GM10248 (cell line): ENCODE results near the gene USP8.

ENCODE experiments used
- CTCF ChIA-PET: fragments of 300-600 bp; sonication (Branson Sonifier 250); formaldehyde crosslinking; extraction: SDS; loops from one replicate; lab custom pipeline; 2021; ENCODE audit warnings: antibody characterized with exemption; lab: Yijun Ruan, JAX
- POLR2A ChIA-PET: fragments of 350-650 bp; sonication (Branson Sonifier 250); formaldehyde crosslinking; extraction: SDS; loops from one replicate; lab custom pipeline; 2020; ENCODE audit warnings: antibody characterized with exemption; lab: Yijun Ruan, JAX
- DNase-seq: peaks from one replicate; pipeline ENCODE4 v3.0.0; 2012; ENCODE audit errors: extremely low spot score
- CTCF ChIP-seq: IDR thresholded peaks from 2 replicates; pipeline ENCODE4 v1.5.1; 2012; ENCODE audit warnings: mild to moderate bottlenecking, low read depth; ENCODE audit errors: extremely low read depth, missing control alignments, control extremely low read depth

The USP8 gene

GRCh38 chr15:50549326-50549725, 125.1 kb downstream of the USP8 start:
- DNase-seq: no peak
- no peak for TF ChIP-seq CTCF
- CTCF ChIA-PET: interaction anchor here (1.0 to 1.4 kb wide), 2 partner anchors 8 to 86 kb away, joined by 4 to 5 read pairs; no protein-coding TSS in a partner anchor
- POLR2A ChIA-PET: no interaction called here

DNA sequence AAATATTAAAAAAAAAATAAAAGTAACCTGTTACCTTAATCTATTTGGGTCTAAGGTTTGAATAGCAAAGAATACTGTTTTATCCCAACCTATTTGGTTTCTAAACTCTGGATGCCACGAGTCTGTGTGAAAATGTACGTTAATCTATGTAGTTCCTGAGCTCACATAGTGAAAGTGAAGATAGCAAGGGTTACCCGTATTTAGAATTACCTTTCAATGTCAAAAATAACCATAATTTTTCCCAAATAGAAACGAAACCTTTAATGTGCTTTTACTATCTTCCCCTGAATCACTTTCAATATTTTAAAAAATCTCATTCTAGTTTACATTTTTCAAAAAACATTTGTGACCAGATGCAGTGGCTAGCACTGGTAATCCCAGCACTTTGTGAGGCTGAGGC, 128.0 kb downstream of the USP8 start:
- peak; percentile 46 for DNase-seq
- no peak for TF ChIP-seq CTCF
- ChIA-PET POLR2A (interaction anchor here (0.6 kb wide), 1 partner anchor 213 kb away, joined by 3 read pairs; the partner anchor contains the start of gene SPPL2A), CTCF (interaction anchor here (0.9 to 1.4 kb wide), 2 partner anchors 11 to 24 kb away, joined by 3 read pairs; no protein-coding TSS in a partner anchor)

GRCh38 chr15:50556642-50557371, 132.6 kb downstream of the USP8 start:
- DNase-seq: no peak
- POLR2A ChIA-PET: no interaction called here
- no peak for TF ChIP-seq CTCF
- CTCF ChIA-PET: no interaction called here

DNA sequence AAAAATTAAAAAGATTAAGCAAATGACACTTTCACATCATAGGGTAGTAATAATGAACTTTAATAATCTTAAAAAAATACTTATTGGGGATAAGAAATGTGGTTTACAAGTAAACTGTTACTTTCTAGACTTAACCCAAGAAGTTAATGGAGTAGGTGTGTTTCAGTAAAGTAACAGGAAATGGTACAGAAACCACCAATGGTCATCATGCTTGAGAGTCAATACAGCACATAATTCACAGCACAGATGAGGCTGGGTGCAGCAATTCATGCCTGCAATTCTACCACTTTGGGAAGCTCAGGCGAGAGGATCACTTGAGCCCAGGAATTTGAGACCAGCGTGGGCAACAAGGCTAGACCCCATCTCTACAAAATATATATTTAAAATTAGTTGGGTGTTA, 133.8 kb downstream of the USP8 start:
- peak; percentile 35 for DNase-seq
- ChIA-PET CTCF (interaction anchor here (1.2 kb wide), 1 partner anchor 14 kb away, joined by 3 read pairs; no protein-coding TSS in a partner anchor), POLR2A (no interaction called here)
- no peak for TF ChIP-seq CTCF

GRCh38 chr15:50562735-50563640, 138.8 kb downstream of the USP8 start:
- ChIA-PET POLR2A (no interaction called here), CTCF (interaction anchor here (0.8 to 1.7 kb wide), 2 partner anchors 11 to 47 kb away, joined by 3 read pairs; no protein-coding TSS in a partner anchor)
- no peak for TF ChIP-seq CTCF
- no peak for DNase-seq

- ChIA-PET POLR2A (no interaction called here), CTCF (interaction anchor here (1.7 kb wide), 1 partner anchor 12 kb away, joined by 3 read pairs; no protein-coding TSS in a partner anchor)
- DNase-seq: no peak
These were observed 139.6 kb downstream of the USP8 start for GRCh38 chr15:50563756-50564155.

More at GRCh38 chr15:50563756-50564155, 139.6 kb downstream of the USP8 start:
- TF ChIP-seq CTCF: no peak
